COLO829 (cell line): Measurements from ENCODE around the gene TCERG1L.
"Not testable (repeated sequence)": the region's sequence is repeated elsewhere in the genome, so short reads cannot be mapped to it uniquely, and the experiment has no call there.

Source experiments
- DNase-seq: peaks from one replicate; pipeline ENCODE4 v3.0.0; 2012; ENCODE audit warnings: low spot score

The TCERG1L gene

GRCh38 chr10:131184503-131184902 lies 127.0 kb downstream of the TCERG1L start:
- no peak for DNase-seq

GRCh38 chr10:131183546-131184045 lies 127.9 kb downstream of the TCERG1L start:
- DNase-seq, result no peak

- no peak for DNase-seq
These were observed 130.1 kb downstream of the TCERG1L start for GRCh38 chr10:131181456-131181855.

- no peak for DNase-seq
These were observed 130.6 kb downstream of the TCERG1L start for GRCh38 chr10:131180740-131181415.

GRCh38 chr10:131180086-131180485 lies 131.4 kb downstream of the TCERG1L start:
- no peak for DNase-seq

GRCh38 chr10:131179361-131179760 lies 132.2 kb downstream of the TCERG1L start:
- DNase-seq, result no peak

- no peak for DNase-seq
These were observed 132.8 kb downstream of the TCERG1L start for GRCh38 chr10:131178521-131179331.

GRCh38 chr10:131177431-131178327 lies 133.8 kb downstream of the TCERG1L start:
- DNase-seq, result no peak

GRCh38 chr10:131176907-131177306 lies 134.6 kb downstream of the TCERG1L start:
- no peak for DNase-seq

GRCh38 chr10:131176324-131176723 lies 135.2 kb downstream of the TCERG1L start:
- DNase-seq, result not testable (repeated sequence)

- no peak for DNase-seq
These were observed 135.6 kb downstream of the TCERG1L start for GRCh38 chr10:131175891-131176290.

GRCh38 chr10:131174651-131175540 lies 136.6 kb downstream of the TCERG1L start:
- DNase-seq, result no peak

GRCh38 chr10:131174211-131174565 lies 137.3 kb downstream of the TCERG1L start:
- no peak for DNase-seq

- DNase-seq, result no peak
These were observed 137.9 kb downstream of the TCERG1L start for GRCh38 chr10:131173484-131174210.

GRCh38 chr10:131172433-131172832 lies 139.1 kb downstream of the TCERG1L start:
- DNase-seq, result no peak

- DNase-seq, result no peak
These were observed 142.4 kb downstream of the TCERG1L start for GRCh38 chr10:131169146-131169545.

GRCh38 chr10:131168238-131168875 lies 143.2 kb downstream of the TCERG1L start:
- no peak for DNase-seq

GRCh38 chr10:131167036-131167860 lies 144.3 kb downstream of the TCERG1L start:
- no peak for DNase-seq

- no peak for DNase-seq
These were observed 145.0 kb downstream of the TCERG1L start for GRCh38 chr10:131166486-131166885.
